ENCODE data around the gene DUSP6. TPM values are rescaled to one million over a fixed set of nuclear protein-coding genes. Genes with fewer than 3 reads are reported as not detected.

The DUSP6 gene
- total and polyA plus RNA-seq, 4 donors: 24.1 to 37.0 (median 35.3) TPM

GRCh38 chr12:89325495-89325894, 26.8 kb downstream of the DUSP6 start:
- H3K9ac ChIP-seq (ENCODE audit: low read depth in 1 of 2, low read length in 2 of 2): no peak overlapping the region
- no peak for DNase-seq (ENCODE audit: low spot score)
- H3K4me3 ChIP-seq (ENCODE audit: low read depth in 1 of 3, low read length in 3 of 3): no peak overlapping the region
- H3K4me1 ChIP-seq (ENCODE audit: control insufficient read depth in 4 of 4, insufficient read depth in 4 of 4, low read length in 3 of 4): peaks cover 0 to 9% (median 5%) of the 10 kb centered on the region in 4 donors
- H3K27ac ChIP-seq (ENCODE audit: low read depth in 1 of 2, low read length in 2 of 2): no peak overlapping the region
- H3K36me3 ChIP-seq (ENCODE audit: control insufficient read depth in 4 of 4, insufficient read depth in 3 of 4, low read depth in 1 of 4, low read length in 3 of 4): no peaks in the 10 kb centered on the region
- H3K27me3 ChIP-seq (ENCODE audit: control insufficient read depth in 4 of 4, insufficient read depth in 4 of 4, low read length in 3 of 4): no peaks in the 10 kb centered on the region
- TF ChIP-seq HNF4A (conservative IDR thresholded peaks at IDR 0.05): no peak
- no peak for TF ChIP-seq NR2F2 (IDR thresholded peaks at IDR 0.05)
- TF ChIP-seq SP1 (IDR thresholded peaks at IDR 0.05): no peak
- TF ChIP-seq JUND (IDR thresholded peaks at IDR 0.05): no peak
- no peak for TF ChIP-seq MAX (IDR thresholded peaks at IDR 0.05)
- TF ChIP-seq CTCF (IDR thresholded peaks at IDR 0.05; ENCODE audit: low read depth, low read length, missing input control): no peak
- TF ChIP-seq YY1 (IDR thresholded peaks at IDR 0.05): no peak
- TF ChIP-seq TAF1 (conservative IDR thresholded peaks at IDR 0.05): no peak
- TF ChIP-seq FOXA1 (IDR thresholded peaks at IDR 0.05): no peak
- no peak for TF ChIP-seq REST (IDR thresholded peaks at IDR 0.05)
- no peak for TF ChIP-seq FOXA2 (IDR thresholded peaks at IDR 0.05)
- no peak for TF ChIP-seq ATF3 (IDR thresholded peaks at IDR 0.05)
- no peak for TF ChIP-seq EGR1 (IDR thresholded peaks at IDR 0.05; ENCODE audit: low read depth in 2 of 2)
- TF ChIP-seq ZBTB33 (IDR thresholded peaks at IDR 0.05): no peak
- no peak for TF ChIP-seq GABPA (IDR thresholded peaks at IDR 0.05 in 1 of 2, conservative IDR thresholded peaks at IDR 0.05 in 1 of 2)
- TF ChIP-seq RAD21 (IDR thresholded peaks at IDR 0.05): no peak
- TF ChIP-seq RXRA (IDR thresholded peaks at IDR 0.05): no peak
- TF ChIP-seq HNF4G (IDR thresholded peaks at IDR 0.05): no peak
- no peaks in the 10 kb centered on the region for H3K9me3 ChIP-seq (ENCODE audit: control insufficient read depth in 4 of 4, low read length in 3 of 4)
- 90% methylated on average over 3 of the region's 3 CpGs for WGBS

All from liver (tissue), 9 donors.